GM19328 (cell line): ENCODE data around the gene NR2F1-AS1.
"Not testable (repeated sequence)": the region's sequence is repeated elsewhere in the genome, so short reads cannot be mapped to it uniquely, and the experiment has no call there.

Experiments used
- ATAC-seq: cut with Tn5 transposase; IDR thresholded peaks from one replicate; pipeline ENCODE4 v1.9.1; 2021; ENCODE audit warnings: mild to moderate bottlenecking, moderate library complexity; ENCODE audit not compliant: unreplicated experiment

NR2F1-AS1 gene

DNA sequence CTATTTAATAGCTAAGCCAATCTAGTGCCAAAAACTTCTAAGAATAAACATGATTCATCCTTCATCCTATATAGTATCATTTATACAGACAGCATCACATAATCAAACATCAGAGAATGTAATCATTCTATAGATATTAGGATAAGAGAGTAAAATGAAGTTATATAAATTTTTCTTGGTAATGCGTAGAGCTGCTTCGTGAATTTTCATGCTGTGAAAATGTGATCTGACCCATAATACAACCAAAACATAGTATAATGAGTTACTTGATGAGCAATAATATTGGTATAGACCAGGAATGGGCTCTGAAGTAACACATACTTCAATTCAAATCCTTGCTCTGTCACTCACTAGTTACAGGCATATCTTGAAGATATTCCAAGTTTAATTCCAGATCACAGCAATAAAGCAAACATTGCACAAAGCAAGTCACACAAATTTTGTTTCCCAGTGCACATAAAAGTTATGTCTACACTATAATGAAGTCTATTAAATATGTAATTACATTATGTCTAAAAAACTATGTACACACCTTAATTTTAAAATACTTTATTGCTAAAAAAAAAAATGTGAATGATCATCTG, 23.9 kb downstream of the NR2F1-AS1 start:
- no peak for ATAC-seq

DNA sequence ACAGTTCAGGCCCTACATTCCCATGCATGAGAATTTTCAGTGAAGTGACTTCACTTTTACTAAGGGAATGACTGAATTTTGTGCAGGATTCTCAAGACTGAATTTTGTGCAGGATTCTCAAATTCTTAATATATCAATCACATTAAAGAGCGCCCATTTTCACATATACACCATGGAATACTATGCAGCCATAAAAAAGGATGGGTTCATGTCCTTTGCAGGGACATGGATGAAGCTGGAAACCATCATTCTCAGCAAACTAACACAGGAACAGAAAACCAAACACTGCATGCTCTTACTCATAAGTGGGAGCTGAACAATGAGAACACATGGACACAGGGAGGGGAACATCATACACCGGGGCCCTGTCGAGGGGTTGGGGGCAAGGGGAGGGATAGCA, 31.4 kb downstream of the NR2F1-AS1 start:
- ATAC-seq: not testable (repeated sequence)

- no peak for ATAC-seq
These were observed 35.1 kb downstream of the NR2F1-AS1 start for GRCh38 chr5:93545872-93546271.

GRCh38 chr5:93532370-93532769, 48.6 kb downstream of the NR2F1-AS1 start:
- ATAC-seq: no peak

GRCh38 chr5:93521815-93522214, 59.2 kb downstream of the NR2F1-AS1 start:
- ATAC-seq: not testable (repeated sequence)

DNA sequence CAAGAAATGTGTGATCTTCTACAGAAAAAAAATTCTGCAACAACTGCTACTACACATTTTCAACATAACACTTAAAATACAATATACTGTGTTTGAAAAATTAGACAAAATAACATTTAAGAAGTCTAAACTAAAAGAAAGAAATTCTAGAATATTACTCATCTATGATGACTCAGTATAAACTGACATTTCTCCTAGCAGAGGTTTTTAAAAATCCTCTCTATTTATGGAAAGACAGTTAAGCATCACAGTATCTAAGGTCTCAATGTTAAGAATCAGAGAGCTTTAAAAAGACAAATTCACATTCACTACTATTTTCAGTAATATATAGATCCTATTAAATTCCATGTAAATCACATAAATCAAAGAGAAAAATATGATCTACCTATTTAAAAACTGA, 61.3 kb downstream of the NR2F1-AS1 start:
- no peak for ATAC-seq

DNA sequence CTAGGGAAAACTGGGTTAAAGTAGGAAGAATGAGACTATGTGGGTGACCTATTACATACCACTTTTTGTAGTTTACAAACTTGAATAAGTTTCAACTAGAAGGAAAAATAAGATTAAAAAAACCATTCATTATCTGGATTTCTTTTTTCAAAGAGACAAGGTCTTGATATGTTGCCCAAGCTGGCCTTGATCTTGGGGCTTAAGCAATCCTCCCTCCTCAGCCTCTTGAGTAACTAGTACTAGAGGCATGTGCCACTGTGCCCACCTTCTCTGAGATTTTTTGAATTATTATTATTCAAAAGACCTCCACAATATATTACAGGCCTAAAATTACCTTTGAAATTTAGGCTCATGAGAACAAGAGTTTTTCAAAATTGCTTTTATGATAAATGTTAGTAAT, 63.2 kb downstream of the NR2F1-AS1 start:
- no peak for ATAC-seq

DNA sequence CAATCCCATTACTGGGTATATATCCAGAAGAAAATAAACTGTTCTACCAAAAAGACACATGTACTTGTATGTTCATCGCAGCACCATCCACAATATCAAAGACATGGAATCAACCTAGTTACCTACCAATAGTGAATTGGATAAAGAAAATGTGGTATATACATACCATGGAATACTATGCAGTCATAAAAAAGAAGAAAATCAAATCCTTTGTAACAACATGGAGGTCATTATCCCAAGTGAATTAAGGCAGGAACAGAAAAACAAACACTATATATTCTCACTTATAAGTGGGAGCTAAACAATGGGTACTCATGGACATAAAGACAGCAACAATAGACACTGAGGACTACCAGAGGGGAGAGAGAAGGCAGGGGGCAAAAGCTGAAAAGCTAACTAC, 67.7 kb downstream of the NR2F1-AS1 start:
- ATAC-seq: no peak

GRCh38 chr5:93512799-93513198, 68.2 kb downstream of the NR2F1-AS1 start:
- ATAC-seq: no peak

DNA sequence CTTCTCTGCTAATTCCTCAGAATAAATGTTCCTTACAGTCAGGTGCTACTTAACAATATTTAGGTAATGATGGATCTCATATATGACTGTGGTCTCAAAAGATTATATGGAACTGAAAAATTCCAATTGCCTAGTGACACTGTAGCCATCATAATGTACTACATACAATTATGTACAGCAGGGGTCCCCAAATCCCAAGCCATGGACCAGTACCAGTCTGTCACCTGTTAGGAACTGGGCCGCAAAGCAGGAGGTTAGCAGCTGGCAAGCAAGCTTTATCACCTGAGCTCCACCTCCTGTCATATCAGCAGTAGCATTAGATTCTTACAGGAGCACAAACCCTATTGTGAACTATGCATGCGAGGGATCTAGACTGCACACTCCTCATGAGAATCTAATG, 69.6 kb downstream of the NR2F1-AS1 start:
- no peak for ATAC-seq

DNA sequence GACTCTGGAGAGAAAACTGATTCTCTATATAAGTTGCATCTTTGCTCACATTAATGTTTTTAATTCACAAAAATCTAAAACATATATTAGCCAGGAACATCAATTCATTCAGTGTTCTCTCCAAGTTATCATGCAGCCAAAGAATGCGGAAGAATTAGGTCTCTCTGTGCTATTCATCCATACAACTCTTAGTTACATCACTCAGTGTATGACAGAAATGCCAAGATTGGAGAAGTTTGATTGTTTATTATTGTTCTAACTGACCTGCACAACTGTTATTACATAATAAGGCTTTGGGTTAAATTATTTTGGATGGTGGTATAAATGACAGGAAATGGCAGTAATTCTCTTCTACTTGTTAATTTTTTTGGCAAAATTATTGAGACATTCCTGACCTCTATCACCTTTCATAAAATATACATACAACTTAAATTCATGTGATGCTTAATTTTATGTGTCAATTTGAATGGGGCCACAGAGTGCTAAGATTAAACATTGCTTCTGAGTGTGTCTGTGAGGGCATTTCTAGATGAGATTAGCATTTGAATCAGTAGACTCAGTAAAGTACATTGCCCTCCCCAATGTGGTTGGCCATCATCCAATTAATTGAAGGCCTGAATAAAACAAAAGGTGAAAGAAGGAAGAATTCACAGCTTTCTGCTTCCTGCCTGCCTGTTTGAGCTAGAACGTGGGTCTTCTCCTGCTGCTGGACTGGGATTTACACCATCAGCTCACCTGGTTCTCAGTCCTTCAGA, 70.2 kb downstream of the NR2F1-AS1 start:
- ATAC-seq: no peak

DNA sequence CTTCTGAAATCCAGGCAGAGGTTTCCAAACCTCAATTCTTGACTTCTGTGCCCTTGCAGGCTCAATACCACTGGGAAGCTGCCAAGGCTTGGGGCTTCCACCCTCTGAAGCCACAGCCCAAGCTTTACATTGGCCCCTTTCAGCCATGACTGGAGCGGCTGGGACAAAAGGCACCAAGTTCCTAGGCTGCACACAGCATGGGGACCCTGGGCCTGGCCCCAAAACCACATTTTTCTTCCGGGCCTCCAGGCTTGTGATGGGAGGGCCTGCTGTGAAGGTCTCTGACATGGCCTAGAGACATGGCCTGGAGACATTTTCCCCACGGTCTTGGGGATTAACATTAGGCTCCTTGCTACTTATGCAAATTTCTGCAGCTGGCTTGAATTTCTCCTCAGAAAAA, 75.5 kb downstream of the NR2F1-AS1 start:
- ATAC-seq: not testable (repeated sequence)

DNA sequence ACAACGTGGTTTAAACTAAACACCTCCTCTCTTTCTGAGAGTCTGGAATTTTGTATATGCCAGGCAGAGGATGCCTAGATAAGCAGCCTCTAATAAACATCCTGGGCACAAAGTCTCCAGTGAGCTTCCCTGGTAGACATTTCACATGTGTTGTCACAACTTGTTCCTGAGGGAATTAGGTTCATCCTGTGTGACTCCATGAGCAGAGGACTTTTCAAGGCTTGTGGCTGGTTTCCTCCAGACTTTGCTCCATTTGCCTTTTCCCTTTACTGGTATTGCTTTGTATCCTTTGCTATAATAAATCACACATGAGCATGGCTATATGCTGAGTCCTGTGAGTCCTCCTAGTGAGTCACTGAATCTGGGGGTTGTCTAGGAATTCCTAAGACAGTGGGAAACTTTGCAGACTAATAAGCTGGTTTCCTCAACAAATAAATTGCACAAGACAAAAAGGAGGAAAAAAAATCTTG, 77.4 kb downstream of the NR2F1-AS1 start:
- ATAC-seq: no peak

- no peak for ATAC-seq
These were observed 83.9 kb downstream of the NR2F1-AS1 start for GRCh38 chr5:93497096-93497495.

DNA sequence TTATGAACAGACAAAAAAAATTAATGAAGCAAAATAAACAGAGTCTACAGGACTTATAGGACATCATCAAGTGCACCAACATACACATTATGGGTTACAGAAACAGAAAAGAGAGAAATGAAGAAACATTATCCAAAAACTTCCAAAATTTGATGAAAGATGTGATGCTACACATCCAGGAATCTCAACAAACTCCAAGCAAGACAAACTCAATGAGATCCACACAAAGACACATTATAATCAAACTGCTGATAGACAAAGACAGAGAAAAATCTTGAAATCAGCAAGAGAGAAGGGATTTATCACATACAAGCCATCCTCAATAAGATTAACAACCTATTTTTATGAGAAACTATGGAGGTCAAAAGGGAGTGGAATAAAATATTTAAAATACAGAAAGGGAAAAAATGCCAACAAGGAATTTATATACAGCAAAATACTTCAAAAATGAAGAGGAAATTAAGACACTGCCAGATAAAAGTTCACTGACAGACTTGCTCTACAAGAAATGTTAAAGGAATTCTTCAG, 101.0 kb downstream of the NR2F1-AS1 start:
- no peak for ATAC-seq

- no peak for ATAC-seq
These were observed 103.2 kb downstream of the NR2F1-AS1 start for GRCh38 chr5:93477816-93478215.

DNA sequence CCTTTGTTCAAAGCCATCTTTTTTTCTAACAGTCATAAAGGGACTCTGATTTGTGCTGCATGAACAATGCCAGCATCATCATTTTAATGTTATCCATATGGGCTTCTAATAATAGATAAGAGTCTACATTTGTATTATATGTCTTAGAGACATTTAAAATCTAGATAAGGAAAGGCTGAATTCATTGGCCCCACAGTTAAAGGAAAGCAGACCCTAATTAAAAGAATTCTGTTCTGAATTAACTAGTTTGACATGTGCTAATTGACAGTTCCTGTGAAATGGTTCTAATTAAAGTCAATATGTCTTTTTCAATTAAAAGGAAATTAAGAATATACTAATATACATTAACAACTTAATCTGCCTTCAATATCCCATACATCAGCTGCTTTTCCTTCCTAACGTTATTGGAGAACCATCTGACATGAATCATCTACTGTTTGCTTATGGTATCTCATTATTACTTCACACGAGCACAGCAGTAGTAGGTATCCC, 104.7 kb downstream of the NR2F1-AS1 start:
- no peak for ATAC-seq

GRCh38 chr5:93462916-93463315, 118.1 kb downstream of the NR2F1-AS1 start:
- ATAC-seq: no peak

GRCh38 chr5:93461756-93462155, 119.3 kb downstream of the NR2F1-AS1 start:
- ATAC-seq: no peak

- no peak for ATAC-seq
These were observed 120.7 kb downstream of the NR2F1-AS1 start for GRCh38 chr5:93460286-93460685.

GRCh38 chr5:93456796-93457195, 124.2 kb downstream of the NR2F1-AS1 start:
- not testable (repeated sequence) for ATAC-seq

- ATAC-seq: no peak
These were observed 126.1 kb downstream of the NR2F1-AS1 start for GRCh38 chr5:93454896-93455295.
